ENCODE measurements around the gene AGAP3. TPM values are rescaled to one million over a fixed set of nuclear protein-coding genes. Genes with fewer than 3 reads are reported as not detected.

AGAP3 gene
- total RNA-seq, 1 experiment from 2014 or later = 138 TPM

- intact Hi-C loops (cut with micrococcal nuclease) = no loop called here
- peak; percentile 42 for DNase-seq (ENCODE audit: unreplicated experiment)
- peak; percentile 61 for TF ChIP-seq CTCF (IDR thresholded peaks at IDR 0.05; ENCODE audit: unreplicated experiment)
- Mint-ChIP-seq H3K36me3 (ENCODE audit: insufficient read depth, unreplicated experiment) (peaks cover 15% of the 10 kb centered on the region), H3K27ac (ENCODE audit: low read depth, unreplicated experiment) (no peak overlapping the region), H3K27me3 (ENCODE audit: insufficient read depth, unreplicated experiment) (no peaks in the 10 kb centered on the region), H3K4me1 (ENCODE audit: insufficient read depth, unreplicated experiment) (peaks cover 23% of the 10 kb centered on the region), H3K4me3 (ENCODE audit: unreplicated experiment) (no peak overlapping the region), H3K9me3 (ENCODE audit: unreplicated experiment) (no peaks in the 10 kb centered on the region)
- BruUV-seq (replicated peaks) = no TSS peak
- ChIA-PET CTCF (interaction anchor here (0.6 to 15.0 kb wide), 10 partner anchors 11 to 266 kb away, joined by 3 to 315 read pairs (median 3); partner anchors contain the start of gene FASTK), POLR2A (interaction anchor here (0.5 to 1.1 kb wide), 2 partner anchors 12 to 273 kb away, joined by 3 read pairs; no protein-coding TSS in a partner anchor)
Measured at GRCh38 chr7:151091431-151091830, 5.2 kb downstream of the AGAP3 start.

- no peak overlapping the region for H3K27ac Mint-ChIP-seq (ENCODE audit: low read depth, unreplicated experiment)
- intact Hi-C loops (cut with micrococcal nuclease) = no loop called here
- ChIA-PET POLR2A (interaction anchor here (0.5 to 0.6 kb wide), 2 partner anchors 22 to 274 kb away, joined by 3 read pairs; no protein-coding TSS in a partner anchor), CTCF (interaction anchor here (0.9 to 15.0 kb wide), 5 partner anchors 18 to 73 kb away, joined by 3 to 315 read pairs (median 5); no protein-coding TSS in a partner anchor)
- H3K9me3 Mint-ChIP-seq (ENCODE audit: unreplicated experiment) = no peaks in the 10 kb centered on the region
- no peak for DNase-seq (ENCODE audit: unreplicated experiment)
- H3K4me3 Mint-ChIP-seq (ENCODE audit: unreplicated experiment) = no peak overlapping the region
- TF ChIP-seq CTCF (IDR thresholded peaks at IDR 0.05; ENCODE audit: unreplicated experiment) = no peak
- H3K27me3 Mint-ChIP-seq (ENCODE audit: insufficient read depth, unreplicated experiment) = no peaks in the 10 kb centered on the region
- H3K36me3 Mint-ChIP-seq (ENCODE audit: insufficient read depth, unreplicated experiment) = peaks cover 13% of the 10 kb centered on the region
- no TSS peak for BruUV-seq (replicated peaks)
- H3K4me1 Mint-ChIP-seq (ENCODE audit: insufficient read depth, unreplicated experiment) = peaks cover 23% of the 10 kb centered on the region
Measured at GRCh38 chr7:151091988-151092387, 5.7 kb downstream of the AGAP3 start.

GRCh38 chr7:151093748-151094147, 7.5 kb downstream of the AGAP3 start:
- Mint-ChIP-seq H3K4me1 (ENCODE audit: insufficient read depth, unreplicated experiment) (peaks cover 22% of the 10 kb centered on the region), H3K27me3 (ENCODE audit: insufficient read depth, unreplicated experiment) (no peaks in the 10 kb centered on the region), H3K27ac (ENCODE audit: low read depth, unreplicated experiment) (no peak overlapping the region), H3K4me3 (ENCODE audit: unreplicated experiment) (no peak overlapping the region), H3K9me3 (ENCODE audit: unreplicated experiment) (no peaks in the 10 kb centered on the region), H3K36me3 (ENCODE audit: insufficient read depth, unreplicated experiment) (peaks cover 18% of the 10 kb centered on the region)
- no TSS peak for BruUV-seq (replicated peaks)
- intact Hi-C loops (cut with micrococcal nuclease) = no loop called here
- CTCF ChIA-PET = interaction anchor here (0.5 to 15.0 kb wide), 5 partner anchors 9 to 1650 kb away, joined by 3 to 315 read pairs (median 4); partner anchors contain the start of gene FASTK
- DNase-seq (ENCODE audit: unreplicated experiment) = no peak
- POLR2A ChIA-PET = interaction anchor here (0.6 to 0.9 kb wide), 2 partner anchors 26 to 31 kb away, joined by 3 to 4 read pairs; no protein-coding TSS in a partner anchor
- no peak for TF ChIP-seq CTCF (IDR thresholded peaks at IDR 0.05; ENCODE audit: unreplicated experiment)

GRCh38 chr7:151094675-151095074, 8.4 kb downstream of the AGAP3 start:
- Mint-ChIP-seq H3K4me1 (ENCODE audit: insufficient read depth, unreplicated experiment) (peaks cover 12% of the 10 kb centered on the region), H3K27me3 (ENCODE audit: insufficient read depth, unreplicated experiment) (no peaks in the 10 kb centered on the region), H3K4me3 (ENCODE audit: unreplicated experiment) (no peak overlapping the region), H3K27ac (ENCODE audit: low read depth, unreplicated experiment) (no peak overlapping the region), H3K36me3 (ENCODE audit: insufficient read depth, unreplicated experiment) (peaks cover 18% of the 10 kb centered on the region), H3K9me3 (ENCODE audit: unreplicated experiment) (no peaks in the 10 kb centered on the region)
- ChIA-PET CTCF (interaction anchor here (0.6 to 15.0 kb wide), 3 partner anchors 10 to 48 kb away, joined by 4 to 315 read pairs (median 7); no protein-coding TSS in a partner anchor), POLR2A (interaction anchor here (0.8 kb wide), 1 partner anchor 11 kb away, joined by 3 read pairs; the partner anchor contains the start of gene TMUB1)
- intact Hi-C loops (cut with micrococcal nuclease) = no loop called here
- no peak for DNase-seq (ENCODE audit: unreplicated experiment)
- BruUV-seq (replicated peaks) = no TSS peak
- no peak for TF ChIP-seq CTCF (IDR thresholded peaks at IDR 0.05; ENCODE audit: unreplicated experiment)

Data from MCF 10A (cell line).